Heart right ventricle (tissue), 16 donors: ENCODE measurements around the gene PDE4D. TPM values are rescaled to one million over a fixed set of nuclear protein-coding genes. Genes with fewer than 3 reads are reported as not detected.

ENCODE experiments used
- ATAC-seq, 8 donors: fragments of 200-7000 bp; cut with Tn5 transposase; one replicate each; pipeline ENCODE4 v1.9.1; 2020; ENCODE audit warnings: mild to moderate bottlenecking in 8 of 8, moderate library complexity in 8 of 8, moderate number of reproducible peaks in 1 of 8
- DNase-seq, 2 donors: peaks; one replicate each; pipeline ENCODE4 v3.0.0-alpha.2; 2020
- H3K27ac ChIP-seq, 10 donors: fragments of 200-600 bp; sonication (generic) in 2 of 10; one replicate each; pipeline versions ENCODE4 v1.5.0 to v1.8.0; 2020 to 2022; ENCODE audit warnings: mild to moderate bottlenecking in 3 of 10
- H3K27me3 ChIP-seq, 7 donors: fragments of 200-600 bp; one replicate each; pipeline ENCODE4 v1.8.0; 2021 to 2022; ENCODE audit warnings: mild to moderate bottlenecking in 2 of 7
- H3K36me3 ChIP-seq, 9 donors: fragments of 200-600 bp; sonication (generic) in 1 of 9; one replicate each; pipeline versions ENCODE4 v1.5.0 to v1.8.0; 2020 to 2022; ENCODE audit warnings: mild to moderate bottlenecking in 2 of 9
- H3K4me1 ChIP-seq, 9 donors: fragments of 200-600 bp; sonication (generic) in 1 of 9; one replicate each; pipeline versions ENCODE4 v1.5.0 to v1.8.0; 2020 to 2022; ENCODE audit warnings: mild to moderate bottlenecking in 4 of 9
- H3K4me3 ChIP-seq, 10 donors: fragments of 200-600 bp; sonication (generic) in 2 of 10; one replicate each; pipeline versions ENCODE4 v1.5.0 to v1.8.0; 2020 to 2022; ENCODE audit warnings: mild to moderate bottlenecking in 7 of 10, moderate library complexity in 2 of 10
- H3K9me3 ChIP-seq, 11 donors: fragments of 200-600 bp in 10 of 11; sonication (generic) in 2 of 11; one replicate each; pipeline versions ENCODE4 v1.5.0 to v1.8.0; 2013 to 2022; ENCODE audit warnings: mild to moderate bottlenecking in 2 of 11, control low read depth in 1 of 11, moderate library complexity in 1 of 11
- CTCF ChIP-seq, 9 donors: fragments of 200-600 bp; sonication (generic) in 2 of 9; IDR thresholded peaks; one replicate each; pipeline versions ENCODE4 v1.5.0 to v1.8.0; 2021 to 2022; ENCODE audit warnings: antibody characterized with exemption in 9 of 9, mild to moderate bottlenecking in 5 of 9, moderate library complexity in 1 of 9
- WGBS, 2 donors: extraction: QIAGEN DNeasy Blood & Tissue Kit; methylation state at CpG; one replicate each; pipeline ENCODE4 v1.1.7; 2013; ENCODE audit warnings: inconsistent platforms in 1 of 2; 5-methylcytosine and 5-hydroxymethylcytosine counted together
- intact Hi-C, 10 donors: fragments of 100-400 bp; cut with DNase I; formaldehyde crosslinking; loops; one replicate each; pipeline versions ENCODE4 v1.11.1 to v1.14.2; 2022
- polyA plus RNA-seq, 2 donors: library from polyadenylated mRNA; stranded (reverse); fragments of 200-250 nt; gene quantifications; one replicate each; pipeline ENCODE4 v1.2.3, GENCODE V29; 2013
- total RNA-seq, 10 donors: library from RNA; stranded (reverse); fragmentation: NEBNext Ultra II Directional in 3 of 10; extraction: Animal tissue kit (Norgen Biotek cat#: 25700) in 3 of 10; gene quantifications; one replicate each; pipeline versions ENCODE4 v1.2.1 to v1.2.4, GENCODE V29; 2021 to 2023
- donor health status: Arrhythmogenic right ventricular cardiomyopathy.
- donor health status: ischemic (EF 13 %, LVEDD 7.1; RV severe dilation, severe dysfunction).
- donor health status: healthy with polysubstance abuse.
- donor health status: DM: no; HTN: yes; CAD: no.
- donor health status: DM: no; HTN: no; CAD: no.
- donor health status: ischemic (EF 25% LVEDD 6.9; RV normal size, moderate dysfunction).
- donor health status: ischemic (EF 25% LVEDD 5.7; RV mildly dilated, moderate dysfunction).
- donor health status: healthy.
- donor health status: DM: yes; HTN: yes; CAD: no.
- donor health status: Ischemic cardiomyopathy.
- donor health status: ischemic (EF 35%, LVEDD 5.7; RV mildly dilated, moderate dysfunction).
- donor health status: nonischemic (EF 11% LVEDD 7.7; RV severe dilation, severe dysfunction).
- donor health status: DM: yes; HTN: yes; CAD: no.
- donor health status: PGD.
- donor health status: ischemic (EF 29% LVEDD 5.4; RV normal size, mild dysfunction).
- donor health status: nonischemic (EF 23%, LVEDD 6.1; RV moderate dilation, normal function).

The PDE4D gene
- total and polyA plus RNA-seq, 12 donors: 5.8 to 83.2 (median 39.5) TPM

GRCh38 chr5:59259237-59259636 lies 634.3 kb downstream of the PDE4D start:
- intact Hi-C loops: no loop called here
- H3K27ac ChIP-seq: no peak overlapping the region
- H3K4me3 ChIP-seq: no peak overlapping the region
- ATAC-seq (no peak), DNase-seq (no peak)
- no peaks in the 10 kb centered on the region for H3K9me3 ChIP-seq
- H3K27me3 ChIP-seq: no peaks in the 10 kb centered on the region
- peaks cover 0 to 69% (median 26%) of the 10 kb centered on the region in 9 donors for H3K4me1 ChIP-seq
- WGBS, 2 donors: 75 to 76% methylated on average over 1 of the region's 1 CpG
- no peak for TF ChIP-seq CTCF (IDR thresholded peaks at IDR 0.05)
- H3K36me3 ChIP-seq: no peaks in the 10 kb centered on the region

DNA sequence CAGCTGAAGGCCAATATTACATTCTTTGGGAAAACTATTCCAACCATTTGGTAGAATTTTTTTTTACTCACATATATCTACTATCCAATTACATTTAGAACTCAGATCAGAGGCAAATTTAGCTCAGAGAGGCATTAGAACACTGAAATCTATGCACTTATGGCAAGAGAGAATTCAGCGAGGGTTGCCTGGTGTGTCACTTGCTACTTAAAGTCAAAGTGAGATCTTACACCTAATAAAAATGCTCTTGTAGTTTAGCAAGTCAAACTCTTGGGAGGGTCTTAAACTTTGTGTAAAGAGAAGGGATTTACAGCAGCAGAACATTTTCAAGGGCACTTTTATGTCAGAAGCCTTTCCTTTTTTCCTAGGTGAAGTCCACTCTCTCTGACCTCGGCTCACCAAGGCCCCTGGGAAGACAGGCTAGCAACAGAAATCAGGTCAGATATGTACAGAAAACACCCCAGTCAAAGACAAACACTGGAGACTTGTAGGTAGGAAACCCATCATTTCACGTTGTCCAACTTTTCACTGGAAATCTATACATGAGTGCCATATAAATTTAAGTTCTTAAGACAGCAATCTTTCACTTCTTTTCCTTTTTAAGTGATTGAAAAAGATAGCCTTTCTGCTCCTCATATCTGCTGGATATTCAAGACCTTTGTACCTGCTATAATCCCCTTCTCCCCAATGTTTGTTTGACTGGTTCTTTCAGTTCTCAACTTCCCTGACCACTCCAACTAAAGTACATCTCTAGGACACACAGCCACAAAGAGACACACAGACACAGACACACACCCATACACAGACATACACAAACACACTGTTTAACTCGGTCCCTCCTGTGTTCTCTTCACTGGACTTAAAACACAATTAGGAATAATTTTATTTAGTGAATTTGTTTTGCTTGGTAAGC lies 635.8 kb downstream of the PDE4D start:
- TF ChIP-seq CTCF (IDR thresholded peaks at IDR 0.05): no peak
- Histone ChIP-seq H3K36me3 (no peaks in the 10 kb centered on the region), H3K9me3 (no peaks in the 10 kb centered on the region), H3K4me3 (no peak overlapping the region), H3K27ac (no peak overlapping the region), H3K27me3 (no peaks in the 10 kb centered on the region), H3K4me1 (peaks cover 0 to 59% (median 18%) of the 10 kb centered on the region in 9 donors)
- ATAC-seq (no peak), DNase-seq (no peak)
- WGBS, 2 donors: 86 to 88% methylated on average over 4 of the region's 4 CpGs
- intact Hi-C loops: no loop called here

- Histone ChIP-seq H3K27me3 (no peaks in the 10 kb centered on the region), H3K4me3 (no peak overlapping the region), H3K36me3 (no peaks in the 10 kb centered on the region), H3K27ac (no peak overlapping the region), H3K4me1 (peaks cover 0 to 50% (median 15%) of the 10 kb centered on the region in 9 donors), H3K9me3 (peaks cover 0 to 5% (median 0%) of the 10 kb centered on the region in 11 donors)
- no peak for TF ChIP-seq CTCF (IDR thresholded peaks at IDR 0.05)
- no peak for DNase-seq
- intact Hi-C loops: no loop called here
- no peak for ATAC-seq
- 57 to 63% methylated on average over 3 of the region's 3 CpGs for WGBS, 2 donors
These were observed 637.2 kb downstream of the PDE4D start for GRCh38 chr5:59256331-59256730.

- Histone ChIP-seq H3K9me3 (peaks cover 0 to 12% (median 0%) of the 10 kb centered on the region in 11 donors), H3K27me3 (no peaks in the 10 kb centered on the region), H3K4me1 (peaks cover 0 to 42% (median 8%) of the 10 kb centered on the region in 9 donors), H3K27ac (no peak overlapping the region), H3K4me3 (no peak overlapping the region), H3K36me3 (no peaks in the 10 kb centered on the region)
- no peak for DNase-seq
- 94 to 98% methylated on average over 2 of the region's 2 CpGs for WGBS, 2 donors
- TF ChIP-seq CTCF (IDR thresholded peaks at IDR 0.05): no peak
- intact Hi-C loops: no loop called here
- ATAC-seq: no peak
These were observed 639.4 kb downstream of the PDE4D start for GRCh38 chr5:59254055-59254687.
